B cell (primary cell): ENCODE results near the gene CHST8.

Source experiments
- EZH2 ChIP-seq: IDR thresholded peaks from 2 replicates; pipeline ENCODE4 v1.6.1; 2012; ENCODE audit warnings: borderline replicate concordance, low read depth, mild to moderate bottlenecking, moderate library complexity, low read length; ENCODE audit not compliant: insufficient read depth, poor library complexity, severe bottlenecking
- TF ChIP-seq, protein P1 (sequence below): fragments of 200-600 bp; IDR thresholded peaks from one replicate; pipeline ENCODE4 v1.8.0; 2022; ENCODE audit warnings: antibody characterized with exemption, mild to moderate bottlenecking

DNA sequence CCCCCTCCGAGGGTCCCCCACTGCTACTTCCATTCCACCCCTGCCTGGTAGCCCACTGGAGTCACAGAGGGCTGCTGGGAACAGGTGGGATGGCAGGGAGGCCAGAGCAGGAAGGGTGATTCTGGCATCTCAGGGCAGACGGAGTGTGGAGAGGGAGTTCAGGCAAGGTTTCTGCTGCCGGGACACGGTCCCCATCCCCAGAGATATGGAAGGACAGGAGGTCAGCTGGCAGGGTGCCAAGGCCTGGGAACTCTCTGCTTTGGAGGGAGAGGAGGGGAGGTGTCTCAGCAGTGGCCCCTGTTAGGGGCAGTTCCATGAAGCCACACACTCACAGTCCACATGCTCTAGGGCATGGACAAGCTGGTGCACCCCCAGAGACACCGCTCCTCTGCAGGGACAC, 68.1 kb downstream of the CHST8 start:
- TF ChIP-seq, protein P1, sequence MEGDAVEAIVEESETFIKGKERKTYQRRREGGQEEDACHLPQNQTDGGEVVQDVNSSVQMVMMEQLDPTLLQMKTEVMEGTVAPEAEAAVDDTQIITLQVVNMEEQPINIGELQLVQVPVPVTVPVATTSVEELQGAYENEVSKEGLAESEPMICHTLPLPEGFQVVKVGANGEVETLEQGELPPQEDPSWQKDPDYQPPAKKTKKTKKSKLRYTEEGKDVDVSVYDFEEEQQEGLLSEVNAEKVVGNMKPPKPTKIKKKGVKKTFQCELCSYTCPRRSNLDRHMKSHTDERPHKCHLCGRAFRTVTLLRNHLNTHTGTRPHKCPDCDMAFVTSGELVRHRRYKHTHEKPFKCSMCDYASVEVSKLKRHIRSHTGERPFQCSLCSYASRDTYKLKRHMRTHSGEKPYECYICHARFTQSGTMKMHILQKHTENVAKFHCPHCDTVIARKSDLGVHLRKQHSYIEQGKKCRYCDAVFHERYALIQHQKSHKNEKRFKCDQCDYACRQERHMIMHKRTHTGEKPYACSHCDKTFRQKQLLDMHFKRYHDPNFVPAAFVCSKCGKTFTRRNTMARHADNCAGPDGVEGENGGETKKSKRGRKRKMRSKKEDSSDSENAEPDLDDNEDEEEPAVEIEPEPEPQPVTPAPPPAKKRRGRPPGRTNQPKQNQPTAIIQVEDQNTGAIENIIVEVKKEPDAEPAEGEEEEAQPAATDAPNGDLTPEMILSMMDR = no peak
- TF ChIP-seq EZH2 = no peak
